ENCODE results near the gene SLC41A3. TPM values are rescaled to one million over a fixed set of nuclear protein-coding genes. Genes with fewer than 3 reads are reported as not detected.

The SLC41A3 gene
- total and polyA plus RNA-seq, 10 of the 15 experiments (the other 5 are each of a cell fraction or from before 2014, with no cell fraction given): 8.3 to 29.5 (median 16.7) TPM

GRCh38 chr3:126119976-126120375, 36.1 kb upstream of the SLC41A3 start (continued):
- no peak for TF ChIP-seq CTCF (IDR thresholded peaks at IDR 0.05 in 2 of 3, conservative IDR thresholded peaks at IDR 0.05 in 1 of 3; ENCODE audit: control insufficient read depth in 2 of 3, extremely low read depth in 1 of 3, insufficient read depth in 1 of 3, low read depth in 3 of 3, low read length in 3 of 3)
- no peak for TF ChIP-seq TCF12 (IDR thresholded peaks at IDR 0.05; ENCODE audit: low read depth, low read length)
- no peak for TF ChIP-seq PKNOX1 (IDR thresholded peaks at IDR 0.05)
- no peak for TF ChIP-seq HCFC1 (IDR thresholded peaks at IDR 0.05; ENCODE audit: low read length)
- no peak for TF ChIP-seq ZNF687 (IDR thresholded peaks at IDR 0.05)
- no peak for TF ChIP-seq TAF1 (IDR thresholded peaks at IDR 0.05; ENCODE audit: borderline replicate concordance, low read depth, low read length)
- TF ChIP-seq HDAC6 (IDR thresholded peaks at IDR 0.05; ENCODE audit: unreplicated experiment): no peak
- no peak for TF ChIP-seq ZSCAN29 (IDR thresholded peaks at IDR 0.05)
- TF ChIP-seq, protein P1, sequence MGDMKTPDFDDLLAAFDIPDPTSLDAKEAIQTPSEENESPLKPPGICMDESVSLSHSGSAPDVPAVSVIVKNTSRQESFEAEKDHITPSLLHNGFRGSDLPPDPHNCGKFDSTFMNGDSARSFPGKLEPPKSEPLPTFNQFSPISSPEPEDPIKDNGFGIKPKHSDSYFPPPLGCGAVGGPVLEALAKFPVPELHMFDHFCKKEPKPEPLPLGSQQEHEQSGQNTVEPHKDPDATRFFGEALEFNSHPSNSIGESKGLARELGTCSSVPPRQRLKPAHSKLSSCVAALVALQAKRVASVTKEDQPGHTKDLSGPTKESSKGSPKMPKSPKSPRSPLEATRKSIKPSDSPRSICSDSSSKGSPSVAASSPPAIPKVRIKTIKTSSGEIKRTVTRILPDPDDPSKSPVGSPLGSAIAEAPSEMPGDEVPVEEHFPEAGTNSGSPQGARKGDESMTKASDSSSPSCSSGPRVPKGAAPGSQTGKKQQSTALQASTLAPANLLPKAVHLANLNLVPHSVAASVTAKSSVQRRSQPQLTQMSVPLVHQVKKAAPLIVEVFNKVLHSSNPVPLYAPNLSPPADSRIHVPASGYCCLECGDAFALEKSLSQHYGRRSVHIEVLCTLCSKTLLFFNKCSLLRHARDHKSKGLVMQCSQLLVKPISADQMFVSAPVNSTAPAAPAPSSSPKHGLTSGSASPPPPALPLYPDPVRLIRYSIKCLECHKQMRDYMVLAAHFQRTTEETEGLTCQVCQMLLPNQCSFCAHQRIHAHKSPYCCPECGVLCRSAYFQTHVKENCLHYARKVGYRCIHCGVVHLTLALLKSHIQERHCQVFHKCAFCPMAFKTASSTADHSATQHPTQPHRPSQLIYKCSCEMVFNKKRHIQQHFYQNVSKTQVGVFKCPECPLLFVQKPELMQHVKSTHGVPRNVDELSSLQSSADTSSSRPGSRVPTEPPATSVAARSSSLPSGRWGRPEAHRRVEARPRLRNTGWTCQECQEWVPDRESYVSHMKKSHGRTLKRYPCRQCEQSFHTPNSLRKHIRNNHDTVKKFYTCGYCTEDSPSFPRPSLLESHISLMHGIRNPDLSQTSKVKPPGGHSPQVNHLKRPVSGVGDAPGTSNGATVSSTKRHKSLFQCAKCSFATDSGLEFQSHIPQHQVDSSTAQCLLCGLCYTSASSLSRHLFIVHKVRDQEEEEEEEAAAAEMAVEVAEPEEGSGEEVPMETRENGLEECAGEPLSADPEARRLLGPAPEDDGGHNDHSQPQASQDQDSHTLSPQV (IDR thresholded peaks at IDR 0.05): no peak
